HG03108 (cell line): ENCODE data around the gene AGRN.
"Not testable (repeated sequence)": the region's sequence is repeated elsewhere in the genome, so short reads cannot be mapped to it uniquely, and the experiment has no call there.

Source experiments
- ATAC-seq: cut with Tn5 transposase; IDR thresholded peaks from one replicate; pipeline ENCODE4 v1.9.1; 2021; ENCODE audit warnings: moderate library complexity; ENCODE audit not compliant: unreplicated experiment

The AGRN gene

GRCh38 chr1:1075148-1075935 is 55.4 kb downstream of the AGRN start:
- no peak for ATAC-seq

GRCh38 chr1:1077396-1077795 is 57.5 kb downstream of the AGRN start:
- ATAC-seq, result not testable (repeated sequence)

GRCh38 chr1:1079408-1080121 is 59.6 kb downstream of the AGRN start:
- ATAC-seq, result peak; percentile 45

- peak; percentile 44 for ATAC-seq
Measured at GRCh38 chr1:1080122-1080757, 60.3 kb downstream of the AGRN start.

GRCh38 chr1:1080951-1081310 is 61.0 kb downstream of the AGRN start:
- no peak for ATAC-seq

GRCh38 chr1:1081311-1082238 is 61.7 kb downstream of the AGRN start:
- ATAC-seq, result no peak

- no peak for ATAC-seq
Measured at GRCh38 chr1:1082239-1082775, 62.4 kb downstream of the AGRN start.

- ATAC-seq, result no peak
Measured at GRCh38 chr1:1082776-1083415, 63.0 kb downstream of the AGRN start.

GRCh38 chr1:1083416-1084371 is 63.8 kb downstream of the AGRN start:
- ATAC-seq, result no peak

- ATAC-seq, result no peak
Measured at GRCh38 chr1:1084372-1085170, 64.7 kb downstream of the AGRN start.

DNA sequence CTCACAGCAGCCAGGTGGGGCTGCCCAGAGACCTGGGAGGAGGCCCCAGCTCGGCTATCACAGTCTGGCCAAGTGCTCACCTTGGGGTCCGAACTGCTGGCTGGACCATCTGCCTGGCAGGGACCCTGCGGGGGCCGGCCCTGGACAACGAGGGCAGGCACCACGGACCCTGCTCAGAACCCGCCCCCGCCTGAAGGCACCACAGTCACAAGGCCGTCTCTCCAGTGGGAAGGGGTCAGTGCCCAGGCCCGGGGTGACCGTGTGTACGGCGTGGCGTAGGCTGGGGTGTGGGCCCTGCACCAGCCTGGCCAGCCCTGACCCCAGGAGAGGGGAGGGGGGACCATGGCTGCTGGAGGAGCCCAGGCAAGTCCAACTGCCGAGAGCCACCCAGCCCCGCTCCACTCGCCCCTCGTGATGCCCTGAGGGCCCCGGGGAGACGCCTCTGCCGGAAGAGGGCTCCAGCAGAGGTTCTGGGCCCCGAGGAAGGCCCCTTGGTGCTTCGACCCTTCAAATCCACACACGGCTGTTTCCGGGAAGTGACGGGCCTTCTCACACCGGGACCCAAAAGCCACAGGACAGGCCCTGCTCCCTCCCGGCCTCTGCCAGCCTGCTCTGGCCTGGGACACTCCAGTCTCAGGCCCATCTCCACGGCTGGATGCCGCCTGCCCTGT is 65.4 kb downstream of the AGRN start:
- ATAC-seq, result no peak

DNA sequence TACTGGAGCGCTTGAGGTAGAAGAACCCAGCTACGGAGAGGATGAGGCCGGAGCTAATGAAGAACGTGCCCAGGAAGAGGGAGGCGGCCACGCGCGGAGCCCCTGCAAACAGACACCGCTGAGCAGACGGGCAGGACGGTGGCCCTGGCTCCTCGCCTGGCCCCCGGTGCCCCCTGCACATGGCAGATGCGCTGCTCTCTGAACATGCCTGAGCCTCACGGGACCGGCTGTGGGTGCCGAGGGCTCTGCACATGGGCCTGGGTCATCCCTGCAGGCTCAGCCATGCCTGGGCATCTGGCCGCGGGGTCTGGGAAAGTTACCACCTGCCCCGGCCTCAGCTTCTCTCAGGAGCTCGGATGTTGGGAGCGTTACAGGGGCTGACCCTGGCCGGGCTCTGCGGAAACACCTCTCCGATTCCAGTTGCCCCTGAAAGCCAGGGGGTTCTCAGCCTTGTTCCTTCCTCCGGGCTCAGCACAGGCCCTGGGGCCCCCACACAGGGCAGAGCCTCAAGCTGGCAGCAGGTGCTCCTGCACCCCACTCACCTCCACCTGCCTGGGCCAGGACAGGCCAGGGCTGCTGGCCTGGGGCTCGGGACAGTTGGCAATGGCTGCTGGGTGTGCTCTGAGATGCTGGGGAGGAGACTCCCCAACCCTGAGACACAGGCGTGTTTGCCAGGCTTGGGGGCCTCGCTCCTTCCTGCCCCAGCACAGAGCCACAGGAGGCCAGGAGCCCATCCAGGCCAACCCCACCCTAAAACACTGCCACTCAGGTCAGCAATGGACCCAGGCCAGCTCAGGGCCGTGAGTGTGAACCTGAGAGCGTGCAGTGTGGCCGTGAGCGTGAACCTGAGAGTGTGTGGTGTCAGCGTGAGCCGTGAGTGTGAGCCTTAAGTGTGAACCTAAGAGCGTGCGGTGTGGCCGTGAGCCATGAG is 66.3 kb downstream of the AGRN start:
- no peak for ATAC-seq

GRCh38 chr1:1086911-1087341 is 67.0 kb downstream of the AGRN start:
- no peak for ATAC-seq

DNA sequence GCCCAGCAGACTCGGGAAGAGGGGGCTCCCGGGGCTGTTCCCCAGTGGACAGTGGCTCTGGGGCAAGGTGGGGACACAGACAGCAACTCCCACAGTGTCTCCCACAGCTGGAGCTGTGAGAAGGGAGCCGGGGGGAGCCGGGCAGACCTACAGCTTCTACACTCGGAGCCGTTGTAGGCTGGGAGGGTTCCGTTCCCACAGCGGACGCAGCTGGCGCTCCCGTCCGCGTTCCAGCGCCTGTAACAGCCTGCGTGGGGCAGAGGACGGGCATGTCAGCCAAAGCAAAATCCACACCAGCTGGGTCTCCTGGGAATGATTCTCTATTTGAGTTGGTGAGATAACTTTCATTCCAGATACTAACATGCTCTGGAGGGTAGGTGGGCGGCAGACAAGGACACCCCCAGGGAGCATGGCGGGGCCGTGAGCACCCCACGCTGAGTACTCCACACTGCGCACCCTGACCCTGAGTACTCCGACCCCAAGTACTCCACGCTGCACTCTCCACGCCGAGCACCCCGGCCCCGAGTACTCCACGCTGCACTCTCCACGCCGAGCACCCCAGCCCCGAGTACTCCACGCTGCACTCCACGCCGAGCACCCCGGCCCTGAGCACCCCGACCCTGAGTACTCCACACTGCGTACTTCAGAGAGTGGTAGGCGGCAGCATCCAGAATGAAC is 67.6 kb downstream of the AGRN start:
- no peak for ATAC-seq

GRCh38 chr1:1088029-1088800 is 68.3 kb downstream of the AGRN start:
- ATAC-seq, result no peak
